GM19395 (cell line): Measurements from ENCODE around the gene DAZL.
"Not testable (repeated sequence)": the region's sequence is repeated elsewhere in the genome, so short reads cannot be mapped to it uniquely, and the experiment has no call there.

ENCODE experiments used
- ATAC-seq: cut with Tn5 transposase; IDR thresholded peaks from one replicate; pipeline ENCODE4 v1.9.1; 2021; ENCODE audit warnings: mild to moderate bottlenecking, moderate library complexity; ENCODE audit not compliant: unreplicated experiment

The DAZL gene

GRCh38 chr3:16604887-16605602 is at the start of gene DAZL:
TSS of gene DAZL (minus strand) at chr3:16605423. CDS start at chr3:16605205, 218 bp downstream.
- ATAC-seq: no peak

- ATAC-seq: no peak
Measured at GRCh38 chr3:16654976-16655375, 49.8 kb upstream of the DAZL start.

GRCh38 chr3:16653712-16654111 is 48.5 kb upstream of the DAZL start:
- ATAC-seq: no peak

GRCh38 chr3:16647668-16648067 is 42.4 kb upstream of the DAZL start:
- ATAC-seq: no peak

GRCh38 chr3:16639806-16640205 is 34.6 kb upstream of the DAZL start:
- ATAC-seq: no peak

- ATAC-seq: peak; percentile 80
Measured at GRCh38 chr3:16633948-16634347, 28.7 kb upstream of the DAZL start.

GRCh38 chr3:16632395-16632794 is 27.2 kb upstream of the DAZL start:
- ATAC-seq: no peak

GRCh38 chr3:16618721-16619120 is 13.5 kb upstream of the DAZL start:
- ATAC-seq: no peak

GRCh38 chr3:16617155-16617554 is 11.9 kb upstream of the DAZL start:
- not testable (repeated sequence) for ATAC-seq

GRCh38 chr3:16616083-16616482 is 10.9 kb upstream of the DAZL start:
- ATAC-seq: no peak

GRCh38 chr3:16614033-16615031 is 9.1 kb upstream of the DAZL start:
- ATAC-seq: no peak

- no peak for ATAC-seq
Measured at GRCh38 chr3:16609927-16610580, 4.8 kb upstream of the DAZL start.

- no peak for ATAC-seq
Measured at GRCh38 chr3:16608816-16609215, 3.6 kb upstream of the DAZL start.

GRCh38 chr3:16607718-16608117 is 2.5 kb upstream of the DAZL start:
- no peak for ATAC-seq

GRCh38 chr3:16606398-16606797 is 1.2 kb upstream of the DAZL start:
- no peak for ATAC-seq

GRCh38 chr3:16605966-16606365 is 743 bp upstream of the DAZL start:
- no peak for ATAC-seq

- no peak for ATAC-seq
Measured at GRCh38 chr3:16604433-16604832, 790 bp downstream of the DAZL start.

- ATAC-seq: no peak
Measured at GRCh38 chr3:16601537-16602005, 3.7 kb downstream of the DAZL start.

GRCh38 chr3:16600780-16601536 is 4.3 kb downstream of the DAZL start:
- no peak for ATAC-seq

GRCh38 chr3:16599694-16600093 is 5.5 kb downstream of the DAZL start:
- ATAC-seq: no peak
